ENCODE measurements around the gene MGRN1. TPM values are rescaled to one million over a fixed set of nuclear protein-coding genes. Genes with fewer than 3 reads are reported as not detected.

MGRN1 gene
- total and polyA plus RNA-seq, 2 donors (not counting 1 experiment from before 2014, with no cell fraction given), result 5.4 to 26.1 TPM

DNA sequence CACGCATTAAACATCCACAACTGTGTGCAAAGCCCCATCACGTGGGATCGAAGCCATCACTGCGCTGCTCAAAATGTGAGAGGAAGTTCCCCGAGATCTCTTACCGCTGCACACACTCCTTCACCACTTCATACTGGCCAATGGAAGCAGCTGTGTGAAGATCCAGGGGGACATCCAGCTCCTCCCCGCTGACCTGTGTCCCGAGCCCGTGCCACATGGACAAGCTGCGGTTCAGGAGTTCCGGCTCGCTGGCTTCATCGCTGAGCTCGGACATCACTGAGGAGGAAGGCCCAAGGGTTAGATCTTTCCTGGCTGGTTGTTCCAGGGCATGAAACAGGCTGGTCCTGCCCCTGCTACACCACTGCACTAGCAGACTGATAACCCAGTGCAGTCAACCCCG, 105.2 kb downstream of the MGRN1 start:
- no peaks in the 10 kb centered on the region for H3K9me3 ChIP-seq (ENCODE audit: control insufficient read depth, insufficient read depth, low read depth, low read length)
- H2AFZ ChIP-seq (ENCODE audit: low read length), result no peak overlapping the region
- H3K4me3 ChIP-seq (replicated peaks in 1 of 4; ENCODE audit: control extremely low read depth in 1 of 4, insufficient read depth in 1 of 4, low read depth in 3 of 4, low read length in 4 of 4), result no peak overlapping the region
- H3K27ac ChIP-seq (ENCODE audit: insufficient read depth, low read length), result no peak overlapping the region
- no peak overlapping the region for H3K9ac ChIP-seq (ENCODE audit: insufficient read depth, low read length)
- H3K27me3 ChIP-seq (ENCODE audit: control insufficient read depth, insufficient read depth, low read length), result no peaks in the 10 kb centered on the region
- H3K4me2 ChIP-seq (ENCODE audit: extremely low read depth, insufficient read depth, low read length), result no peak overlapping the region
- DNase-seq (ENCODE audit: low read depth in 2 of 2), result no peak
- no peaks in the 10 kb centered on the region for H4K20me1 ChIP-seq (ENCODE audit: control insufficient read depth, extremely low read depth, insufficient read depth, low read length)
- no peaks in the 10 kb centered on the region for H3K4me1 ChIP-seq (ENCODE audit: control insufficient read depth, extremely low read depth, insufficient read depth, low read length)
- H3K79me2 ChIP-seq (ENCODE audit: control insufficient read depth, insufficient read depth, low read length), result peaks cover 11% of the 10 kb centered on the region
- peaks cover 10% of the 10 kb centered on the region for H3K36me3 ChIP-seq (ENCODE audit: control insufficient read depth, insufficient read depth, low read length)
- TF ChIP-seq CTCF (conservative IDR thresholded peaks at IDR 0.05 in 1 of 2, IDR thresholded peaks at IDR 0.05 in 1 of 2; ENCODE audit: low read depth in 1 of 2, low read length in 2 of 2) (no peak), EZH2 (IDR thresholded peaks at IDR 0.05; ENCODE audit: low read length, missing control alignments) (no peak)

- Histone ChIP-seq H3K9me3 (ENCODE audit: control insufficient read depth, insufficient read depth, low read depth, low read length) (no peaks in the 10 kb centered on the region), H3K27ac (ENCODE audit: insufficient read depth, low read length) (no peak overlapping the region), H3K27me3 (ENCODE audit: control insufficient read depth, insufficient read depth, low read length) (no peaks in the 10 kb centered on the region), H3K4me3 (replicated peaks in 1 of 4; ENCODE audit: control extremely low read depth in 1 of 4, insufficient read depth in 1 of 4, low read depth in 3 of 4, low read length in 4 of 4) (peak overlapping the region; percentile 80 to 96 (median 80)), H3K79me2 (ENCODE audit: control insufficient read depth, insufficient read depth, low read length) (peaks cover 11% of the 10 kb centered on the region), H4K20me1 (ENCODE audit: control insufficient read depth, extremely low read depth, insufficient read depth, low read length) (no peaks in the 10 kb centered on the region), H3K9ac (ENCODE audit: insufficient read depth, low read length) (peak overlapping the region; percentile 86), H3K4me2 (ENCODE audit: extremely low read depth, insufficient read depth, low read length) (peak overlapping the region; percentile 78), H3K4me1 (ENCODE audit: control insufficient read depth, extremely low read depth, insufficient read depth, low read length) (peaks cover 2% of the 10 kb centered on the region), H2AFZ (ENCODE audit: low read length) (no peak overlapping the region), H3K36me3 (ENCODE audit: control insufficient read depth, insufficient read depth, low read length) (peaks cover 5% of the 10 kb centered on the region)
- no peak for DNase-seq (ENCODE audit: low read depth in 2 of 2)
- no peak for TF ChIP-seq EZH2 (IDR thresholded peaks at IDR 0.05; ENCODE audit: low read length, missing control alignments)
- no peak for TF ChIP-seq CTCF (conservative IDR thresholded peaks at IDR 0.05 in 1 of 2, IDR thresholded peaks at IDR 0.05 in 1 of 2; ENCODE audit: low read depth in 1 of 2, low read length in 2 of 2)
Measured at GRCh38 chr16:4733211-4733742, 108.7 kb downstream of the MGRN1 start.

DNA sequence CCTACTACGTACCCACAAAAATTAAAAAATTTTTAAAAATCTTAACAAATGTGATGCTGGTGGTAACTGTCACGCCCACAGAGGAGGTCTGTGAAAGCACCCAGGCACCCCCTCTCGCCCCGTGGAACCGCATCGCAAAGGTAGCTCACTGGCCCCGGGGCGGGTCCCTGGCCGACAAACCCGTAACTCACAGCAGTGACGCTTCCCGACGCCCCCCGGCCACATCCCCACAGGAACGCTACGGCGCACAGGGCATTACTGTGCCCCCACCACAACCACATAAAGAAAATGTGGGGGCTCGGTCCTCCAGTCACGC, 109.1 kb downstream of the MGRN1 start:
- peak overlapping the region; percentile 74 for H3K27ac ChIP-seq (ENCODE audit: insufficient read depth, low read length)
- H3K4me2 ChIP-seq (ENCODE audit: extremely low read depth, insufficient read depth, low read length), result peak overlapping the region; percentile 78
- H3K27me3 ChIP-seq (ENCODE audit: control insufficient read depth, insufficient read depth, low read length), result no peaks in the 10 kb centered on the region
- H3K36me3 ChIP-seq (ENCODE audit: control insufficient read depth, insufficient read depth, low read length), result peaks cover 5% of the 10 kb centered on the region
- H3K79me2 ChIP-seq (ENCODE audit: control insufficient read depth, insufficient read depth, low read length), result peaks cover 11% of the 10 kb centered on the region
- no peaks in the 10 kb centered on the region for H4K20me1 ChIP-seq (ENCODE audit: control insufficient read depth, extremely low read depth, insufficient read depth, low read length)
- peaks cover 2% of the 10 kb centered on the region for H3K4me1 ChIP-seq (ENCODE audit: control insufficient read depth, extremely low read depth, insufficient read depth, low read length)
- peak overlapping the region; percentile 91 for H2AFZ ChIP-seq (ENCODE audit: low read length)
- peak overlapping the region; percentile 86 for H3K9ac ChIP-seq (ENCODE audit: insufficient read depth, low read length)
- H3K4me3 ChIP-seq (replicated peaks in 1 of 4; ENCODE audit: control extremely low read depth in 1 of 4, insufficient read depth in 1 of 4, low read depth in 3 of 4, low read length in 4 of 4), result peak overlapping the region; percentile 80 to 96 (median 80)
- DNase-seq (ENCODE audit: low read depth in 2 of 2), result peak in 1 of 2 donors; percentile 6
- TF ChIP-seq EZH2 (IDR thresholded peaks at IDR 0.05; ENCODE audit: low read length, missing control alignments), result no peak
- no peak for TF ChIP-seq CTCF (conservative IDR thresholded peaks at IDR 0.05 in 1 of 2, IDR thresholded peaks at IDR 0.05 in 1 of 2; ENCODE audit: low read depth in 1 of 2, low read length in 2 of 2)
- H3K9me3 ChIP-seq (ENCODE audit: control insufficient read depth, insufficient read depth, low read depth, low read length), result no peaks in the 10 kb centered on the region

All from fibroblast of lung (primary cell).